HepG2 (cell line): ENCODE results near the gene KIF25. TPM values are rescaled to one million over a fixed set of nuclear protein-coding genes. Genes with fewer than 3 reads are reported as not detected.

Source experiments
- ATF7-NPFF ChIP-seq: sonication (generic); formaldehyde crosslinking; IDR thresholded peaks from 2 replicates; pipeline ENCODE4 v1.8.1; 2023; ENCODE audit warnings: mild to moderate bottlenecking, low read depth, missing genetic modification reagents, moderate library complexity
- DMAP1 ChIP-seq: IDR thresholded peaks from 2 replicates; pipeline ENCODE4 v1.6.1; 2016
- ELF4 ChIP-seq: sonication (generic); formaldehyde crosslinking; IDR thresholded peaks from 2 replicates; pipeline ENCODE4 v1.5.0; 2020; ENCODE audit warnings: missing genetic modification reagents, mild to moderate bottlenecking, moderate library complexity, borderline replicate concordance
- GZF1 ChIP-seq: sonication (generic); formaldehyde crosslinking; IDR thresholded peaks from 2 replicates; pipeline ENCODE4 v1.5.1; 2020; ENCODE audit warnings: mild to moderate bottlenecking, missing genetic modification reagents
- KDM3A ChIP-seq: IDR thresholded peaks from 2 replicates; pipeline ENCODE4 v1.6.1; 2018; ENCODE audit warnings: low read depth, missing compliant biosample characterization
- KDM4B ChIP-seq: sonication (generic); formaldehyde crosslinking; IDR thresholded peaks from 2 replicates; pipeline ENCODE4 v1.4.0; 2020; ENCODE audit warnings: missing genetic modification reagents
- KLF16 ChIP-seq, 2 experiments: sonication (generic) in 1 of 2; formaldehyde crosslinking in 1 of 2; IDR thresholded peaks; 2 replicates each; pipeline versions ENCODE4 v1.6.1 to v1.8.0; 2016 to 2023; ENCODE audit warnings: missing genetic modification reagents in 2 of 2, missing compliant biosample characterization in 1 of 2
- PCBP1 ChIP-seq: fragments of 200-400 bp; formaldehyde crosslinking; IDR thresholded peaks from 2 replicates; pipeline ENCODE4 v1.6.1; 2017; ENCODE audit warnings: mild to moderate bottlenecking, low read depth, low read length, borderline replicate concordance
- ZBTB46 ChIP-seq: sonication (generic); formaldehyde crosslinking; IDR thresholded peaks from 2 replicates; pipeline ENCODE4 v1.4.0; 2020; ENCODE audit warnings: mild to moderate bottlenecking, missing genetic modification reagents, borderline replicate concordance
- ZKSCAN1 ChIP-seq: fragments of 150-350 bp; IDR thresholded peaks from 2 replicates; pipeline ENCODE4 v1.6.1; 2014; ENCODE audit warnings: low read length
- ZNF180 ChIP-seq: sonication (generic); formaldehyde crosslinking; IDR thresholded peaks from 2 replicates; pipeline ENCODE4 v1.4.0; 2020; ENCODE audit warnings: low read depth, missing genetic modification reagents, borderline replicate concordance
- ZNF3 ChIP-seq: IDR thresholded peaks from 2 replicates; pipeline ENCODE4 v1.7.0; 2017; ENCODE audit warnings: inconsistent platforms
- ZNF691 ChIP-seq: sonication (generic); formaldehyde crosslinking; IDR thresholded peaks from 2 replicates; pipeline ENCODE4 v1.4.0; 2020; ENCODE audit warnings: missing genetic modification reagents, low read depth, mild to moderate bottlenecking, borderline replicate concordance
- polyA plus RNA-seq, 8 experiments: library from polyadenylated mRNA; depleted of rRNA in 3 of 8; stranded (reverse) in 7 of 8; unstranded in 1 of 8; fragments of >200 nt; fragmentation: Illumina TruSeq in 4 of 8; extraction: Trizol in 4 of 8; gene quantifications; 2 replicates each; pipeline versions ENCODE4 v1.2.1 to v1.2.3, GENCODE V29; 2011 to 2016; ENCODE audit warnings: low read depth in 4 of 8, missing spikeins in 1 of 8, mixed read lengths in 1 of 8; ENCODE audit not compliant: insufficient read depth in 1 of 8
- total RNA-seq, 5 experiments: library from RNA; depleted of rRNA; stranded (reverse); fragments of >200 nt; fragmentation: Illumina TruSeq; extraction: Trizol; gene quantifications; 2 replicates each; pipeline ENCODE4 v1.2.3, GENCODE V29; 2016; ENCODE audit warnings: low read depth in 1 of 5
- TF ChIP-seq, protein P1 (sequence below): sonication (generic); formaldehyde crosslinking; IDR thresholded peaks from 2 replicates; pipeline ENCODE4 v1.4.0; 2020; ENCODE audit warnings: missing genetic modification reagents
- TF ChIP-seq, protein P2 (sequence below): sonication (generic); formaldehyde crosslinking; IDR thresholded peaks from 2 replicates; pipeline ENCODE4 v1.4.0; 2020; ENCODE audit warnings: missing genetic modification reagents, borderline replicate concordance
- TF ChIP-seq, protein P3 (sequence below): sonication (generic); formaldehyde crosslinking; IDR thresholded peaks from 2 replicates; pipeline ENCODE4 v1.5.0; 2020; ENCODE audit warnings: mild to moderate bottlenecking, missing genetic modification reagents
- TF ChIP-seq, protein P4 (sequence below): sonication (generic); formaldehyde crosslinking; IDR thresholded peaks from 2 replicates; pipeline ENCODE4 v1.5.1; 2020; ENCODE audit warnings: mild to moderate bottlenecking, missing genetic modification reagents

KIF25 gene
- total and polyA plus RNA-seq, 2 of the 13 experiments (the other 11 are each of a cell fraction or from before 2014, with no cell fraction given) = not detected

DNA sequence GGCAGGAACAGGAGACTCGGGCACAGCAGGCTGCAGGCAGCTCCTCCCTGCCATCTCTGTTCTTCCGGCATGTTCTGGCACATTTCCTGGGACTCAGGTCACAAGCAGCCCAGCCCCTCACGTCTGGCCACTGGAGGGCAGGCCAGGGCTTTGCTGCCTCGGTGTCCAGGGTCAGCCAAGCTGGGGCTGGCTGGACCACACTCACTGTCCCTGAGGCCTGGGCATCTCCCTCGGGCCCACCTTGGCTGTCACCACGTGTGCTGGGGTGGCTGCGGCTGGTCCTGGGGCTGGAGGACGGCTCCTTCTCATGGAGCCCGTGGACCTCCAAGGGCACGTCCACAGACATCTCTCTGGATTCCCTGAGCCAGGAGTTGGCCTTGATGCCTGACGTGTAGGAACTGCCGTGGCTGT, 63.1 kb downstream of the KIF25 start (continued):
- TF ChIP-seq, protein P1, sequence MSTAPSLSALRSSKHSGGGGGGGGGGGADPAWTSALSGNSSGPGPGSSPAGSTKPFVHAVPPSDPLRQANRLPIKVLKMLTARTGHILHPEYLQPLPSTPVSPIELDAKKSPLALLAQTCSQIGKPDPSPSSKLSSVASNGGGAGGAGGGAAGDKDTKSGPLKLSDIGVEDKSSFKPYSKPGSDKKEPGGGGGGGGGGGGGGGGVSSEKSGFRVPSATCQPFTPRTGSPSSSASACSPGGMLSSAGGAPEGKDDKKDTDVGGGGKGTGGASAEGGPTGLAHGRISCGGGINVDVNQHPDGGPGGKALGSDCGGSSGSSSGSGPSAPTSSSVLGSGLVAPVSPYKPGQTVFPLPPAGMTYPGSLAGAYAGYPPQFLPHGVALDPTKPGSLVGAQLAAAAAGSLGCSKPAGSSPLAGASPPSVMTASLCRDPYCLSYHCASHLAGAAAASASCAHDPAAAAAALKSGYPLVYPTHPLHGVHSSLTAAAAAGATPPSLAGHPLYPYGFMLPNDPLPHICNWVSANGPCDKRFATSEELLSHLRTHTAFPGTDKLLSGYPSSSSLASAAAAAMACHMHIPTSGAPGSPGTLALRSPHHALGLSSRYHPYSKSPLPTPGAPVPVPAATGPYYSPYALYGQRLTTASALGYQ (CRISPR knock-in tag) = no peak
- TF ChIP-seq GZF1 (CRISPR knock-in tag) (no peak), ELF4 (CRISPR knock-in tag) (no peak), KDM3A (CRISPR knock-in tag) (no peak), KLF16 (CRISPR knock-in tag; IDR thresholded peaks at IDR 0.05) (no peak), ATF7-NPFF (no peak; the same call in 1 of the 2 replicates), ZNF3 (CRISPR knock-in tag) (no peak), ZNF180 (no peak), PCBP1 (no peak), DMAP1 (CRISPR knock-in tag) (no peak), ZKSCAN1 (no peak), ZBTB46 (no peak), ZNF691 (CRISPR knock-in tag) (peak; percentile 34; the same call in 1 of the 2 replicates), KDM4B (CRISPR knock-in tag) (no peak)
- TF ChIP-seq, protein P2, sequence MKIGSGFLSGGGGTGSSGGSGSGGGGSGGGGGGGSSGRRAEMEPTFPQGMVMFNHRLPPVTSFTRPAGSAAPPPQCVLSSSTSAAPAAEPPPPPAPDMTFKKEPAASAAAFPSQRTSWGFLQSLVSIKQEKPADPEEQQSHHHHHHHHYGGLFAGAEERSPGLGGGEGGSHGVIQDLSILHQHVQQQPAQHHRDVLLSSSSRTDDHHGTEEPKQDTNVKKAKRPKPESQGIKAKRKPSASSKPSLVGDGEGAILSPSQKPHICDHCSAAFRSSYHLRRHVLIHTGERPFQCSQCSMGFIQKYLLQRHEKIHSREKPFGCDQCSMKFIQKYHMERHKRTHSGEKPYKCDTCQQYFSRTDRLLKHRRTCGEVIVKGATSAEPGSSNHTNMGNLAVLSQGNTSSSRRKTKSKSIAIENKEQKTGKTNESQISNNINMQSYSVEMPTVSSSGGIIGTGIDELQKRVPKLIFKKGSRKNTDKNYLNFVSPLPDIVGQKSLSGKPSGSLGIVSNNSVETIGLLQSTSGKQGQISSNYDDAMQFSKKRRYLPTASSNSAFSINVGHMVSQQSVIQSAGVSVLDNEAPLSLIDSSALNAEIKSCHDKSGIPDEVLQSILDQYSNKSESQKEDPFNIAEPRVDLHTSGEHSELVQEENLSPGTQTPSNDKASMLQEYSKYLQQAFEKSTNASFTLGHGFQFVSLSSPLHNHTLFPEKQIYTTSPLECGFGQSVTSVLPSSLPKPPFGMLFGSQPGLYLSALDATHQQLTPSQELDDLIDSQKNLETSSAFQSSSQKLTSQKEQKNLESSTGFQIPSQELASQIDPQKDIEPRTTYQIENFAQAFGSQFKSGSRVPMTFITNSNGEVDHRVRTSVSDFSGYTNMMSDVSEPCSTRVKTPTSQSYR (CRISPR knock-in tag) = no peak
- TF ChIP-seq, protein P3, sequence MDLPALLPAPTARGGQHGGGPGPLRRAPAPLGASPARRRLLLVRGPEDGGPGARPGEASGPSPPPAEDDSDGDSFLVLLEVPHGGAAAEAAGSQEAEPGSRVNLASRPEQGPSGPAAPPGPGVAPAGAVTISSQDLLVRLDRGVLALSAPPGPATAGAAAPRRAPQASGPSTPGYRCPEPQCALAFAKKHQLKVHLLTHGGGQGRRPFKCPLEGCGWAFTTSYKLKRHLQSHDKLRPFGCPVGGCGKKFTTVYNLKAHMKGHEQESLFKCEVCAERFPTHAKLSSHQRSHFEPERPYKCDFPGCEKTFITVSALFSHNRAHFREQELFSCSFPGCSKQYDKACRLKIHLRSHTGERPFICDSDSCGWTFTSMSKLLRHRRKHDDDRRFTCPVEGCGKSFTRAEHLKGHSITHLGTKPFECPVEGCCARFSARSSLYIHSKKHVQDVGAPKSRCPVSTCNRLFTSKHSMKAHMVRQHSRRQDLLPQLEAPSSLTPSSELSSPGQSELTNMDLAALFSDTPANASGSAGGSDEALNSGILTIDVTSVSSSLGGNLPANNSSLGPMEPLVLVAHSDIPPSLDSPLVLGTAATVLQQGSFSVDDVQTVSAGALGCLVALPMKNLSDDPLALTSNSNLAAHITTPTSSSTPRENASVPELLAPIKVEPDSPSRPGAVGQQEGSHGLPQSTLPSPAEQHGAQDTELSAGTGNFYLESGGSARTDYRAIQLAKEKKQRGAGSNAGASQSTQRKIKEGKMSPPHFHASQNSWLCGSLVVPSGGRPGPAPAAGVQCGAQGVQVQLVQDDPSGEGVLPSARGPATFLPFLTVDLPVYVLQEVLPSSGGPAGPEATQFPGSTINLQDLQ (CRISPR knock-in tag) = no peak
- TF ChIP-seq, protein P4, sequence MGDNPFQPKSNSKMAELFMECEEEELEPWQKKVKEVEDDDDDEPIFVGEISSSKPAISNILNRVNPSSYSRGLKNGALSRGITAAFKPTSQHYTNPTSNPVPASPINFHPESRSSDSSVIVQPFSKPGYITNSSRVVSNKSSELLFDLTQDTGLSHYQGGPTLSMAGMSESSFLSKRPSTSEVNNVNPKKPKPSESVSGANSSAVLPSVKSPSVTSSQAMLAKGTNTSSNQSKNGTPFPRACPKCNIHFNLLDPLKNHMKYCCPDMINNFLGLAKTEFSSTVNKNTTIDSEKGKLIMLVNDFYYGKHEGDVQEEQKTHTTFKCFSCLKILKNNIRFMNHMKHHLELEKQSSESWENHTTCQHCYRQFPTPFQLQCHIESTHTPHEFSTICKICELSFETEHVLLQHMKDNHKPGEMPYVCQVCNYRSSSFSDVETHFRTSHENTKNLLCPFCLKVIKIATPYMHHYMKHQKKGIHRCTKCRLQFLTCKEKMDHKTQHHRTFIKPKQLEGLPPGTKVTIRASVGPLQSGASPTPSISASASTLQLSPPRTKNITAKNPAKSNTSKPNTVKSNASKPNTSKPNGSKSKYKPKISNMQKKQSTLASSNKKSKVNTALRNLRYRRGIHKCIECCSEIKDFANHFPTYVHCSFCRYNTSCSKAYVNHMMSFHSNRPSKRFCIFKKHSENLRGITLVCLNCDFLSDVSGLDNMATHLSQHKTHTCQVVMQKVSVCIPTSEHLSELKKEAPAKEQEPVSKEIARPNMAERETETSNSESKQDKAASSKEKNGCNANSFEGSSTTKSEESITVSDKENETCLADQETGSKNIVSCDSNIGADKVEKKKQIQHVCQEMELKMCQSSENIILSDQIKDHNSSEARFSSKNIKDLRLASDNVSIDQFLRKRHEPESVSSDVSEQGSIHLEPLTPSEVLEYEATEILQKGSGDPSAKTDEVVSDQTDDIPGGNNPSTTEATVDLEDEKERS (CRISPR knock-in tag) = no peak
